AG04449 (cell line): ENCODE results near the gene OPALIN.

Experiments
- CTCF ChIA-PET: fragments of 350-600 bp; formaldehyde crosslinking; extraction: SDS; loops from one replicate; lab custom pipeline; 2021; ENCODE audit warnings: antibody characterized with exemption; lab: Yijun Ruan, JAX
- POLR2A ChIA-PET: fragments of 400-600, 350-600 bp; formaldehyde crosslinking; extraction: SDS; loops from one replicate; lab custom pipeline; 2020; ENCODE audit warnings: antibody characterized with exemption, inconsistent platforms; lab: Yijun Ruan, JAX
- DNase-seq: peaks from one replicate; pipeline ENCODE4 v3.0.0-alpha.2; 2010; ENCODE audit warnings: low read depth, low spot score
- H3K4me3 ChIP-seq: 2 replicates; pipeline ENCODE4 v1.5.1; 2011; ENCODE audit warnings: low read depth, mild to moderate bottlenecking, control low read depth, low read length
- CTCF ChIP-seq: IDR thresholded peaks from one replicate; pipeline ENCODE4 v1.5.1; 2011; ENCODE audit warnings: mild to moderate bottlenecking, moderate library complexity, low read length, control low read depth, inconsistent platforms; ENCODE audit not compliant: insufficient read depth; ENCODE audit errors: missing control alignments

OPALIN gene

GRCh38 chr10:96352027-96352426, 6.8 kb downstream of the OPALIN start:
- H3K4me3 ChIP-seq, result no peak overlapping the region
- ChIA-PET POLR2A (no interaction called here), CTCF (interaction anchor here (0.7 to 2.3 kb wide), 2 partner anchors 12 to 18 kb away, joined by 5 to 8 read pairs; no protein-coding TSS in a partner anchor)
- no peak for DNase-seq
- TF ChIP-seq CTCF, result no peak

- CTCF ChIA-PET, result interaction anchor here (3.3 kb wide), 1 partner anchor 11 kb away, joined by 14 read pairs; no protein-coding TSS in a partner anchor
- DNase-seq, result no peak
- POLR2A ChIA-PET, result no interaction called here
- TF ChIP-seq CTCF, result no peak
- no peak overlapping the region for H3K4me3 ChIP-seq
Observed at GRCh38 chr10:96346295-96346694, 12.5 kb downstream of the OPALIN start.

GRCh38 chr10:96345222-96345621, 13.6 kb downstream of the OPALIN start:
- TF ChIP-seq CTCF, result no peak
- POLR2A ChIA-PET, result no interaction called here
- DNase-seq, result no peak
- H3K4me3 ChIP-seq, result no peak overlapping the region
- CTCF ChIA-PET, result interaction anchor here (3.3 kb wide), 1 partner anchor 10 kb away, joined by 14 read pairs; no protein-coding TSS in a partner anchor

GRCh38 chr10:96344178-96344577, 14.6 kb downstream of the OPALIN start:
- ChIA-PET CTCF (interaction anchor here (2.2 kb wide), 1 partner anchor 10 kb away, joined by 10 read pairs; no protein-coding TSS in a partner anchor), POLR2A (no interaction called here)
- no peak for TF ChIP-seq CTCF
- H3K4me3 ChIP-seq, result no peak overlapping the region
- no peak for DNase-seq

- no peak for DNase-seq
Observed at GRCh38 chr10:96342402-96342801, 16.4 kb downstream of the OPALIN start.

More at GRCh38 chr10:96342402-96342801, 16.4 kb downstream of the OPALIN start:
- no peak overlapping the region for H3K4me3 ChIP-seq
- no peak for TF ChIP-seq CTCF
- CTCF ChIA-PET, result interaction anchor here (0.7 to 2.2 kb wide), 3 partner anchors 8 to 326 kb away, joined by 3 to 10 read pairs (median 3); no protein-coding TSS in a partner anchor
- POLR2A ChIA-PET, result no interaction called here
